ENCODE results near the gene GAPDH.

- TF ChIP-seq CTCF (IDR thresholded peaks at IDR 0.05) (no peak), EZH2 (IDR thresholded peaks at IDR 0.05; ENCODE audit: borderline replicate concordance, insufficient read depth, low read depth, low read length, poor library complexity, severe bottlenecking) (no peak)
Observed at GRCh38 chr12:6549684-6550151, 15.4 kb downstream of the GAPDH start.

Data from B cell (primary cell).